GM18867 (cell line): ENCODE data around the gene DPP8.

Experiments used
- ATAC-seq: cut with Tn5 transposase; IDR thresholded peaks from one replicate; pipeline ENCODE4 v1.9.1; 2021; ENCODE audit warnings: mild to moderate bottlenecking, moderate library complexity; ENCODE audit not compliant: unreplicated experiment

Gene DPP8

GRCh38 chr15:65431731-65432130 is 85.8 kb downstream of the DPP8 start:
- ATAC-seq: no peak

- no peak for ATAC-seq
Measured at GRCh38 chr15:65426216-65426853, 91.2 kb downstream of the DPP8 start.

GRCh38 chr15:65424683-65425082 is 92.8 kb downstream of the DPP8 start:
- no peak for ATAC-seq

- no peak for ATAC-seq
Measured at GRCh38 chr15:65423976-65424679, 93.4 kb downstream of the DPP8 start.

- ATAC-seq: no peak
Measured at GRCh38 chr15:65423150-65423975, 94.1 kb downstream of the DPP8 start.

- no peak for ATAC-seq
Measured at GRCh38 chr15:65421360-65422215, 95.9 kb downstream of the DPP8 start.

- no peak for ATAC-seq
Measured at GRCh38 chr15:65420975-65421359, 96.5 kb downstream of the DPP8 start.

- ATAC-seq: no peak
Measured at GRCh38 chr15:65418596-65418995, 98.9 kb downstream of the DPP8 start.

- ATAC-seq: no peak
Measured at GRCh38 chr15:65416845-65417416, 100.6 kb downstream of the DPP8 start.

- ATAC-seq: no peak
Measured at GRCh38 chr15:65414841-65415621, 102.5 kb downstream of the DPP8 start.

- no peak for ATAC-seq
Measured at GRCh38 chr15:65413760-65414144, 103.7 kb downstream of the DPP8 start.

- ATAC-seq: no peak
Measured at GRCh38 chr15:65413051-65413759, 104.3 kb downstream of the DPP8 start.

- ATAC-seq: no peak
Measured at GRCh38 chr15:65412556-65412955, 104.9 kb downstream of the DPP8 start.

GRCh38 chr15:65411465-65412071 is 105.9 kb downstream of the DPP8 start:
- ATAC-seq: no peak

GRCh38 chr15:65410972-65411371 is 106.5 kb downstream of the DPP8 start:
- no peak for ATAC-seq

GRCh38 chr15:65410036-65410435 is 107.5 kb downstream of the DPP8 start:
- no peak for ATAC-seq

GRCh38 chr15:65409036-65409631 is 108.4 kb downstream of the DPP8 start:
- ATAC-seq: peak; percentile 53

GRCh38 chr15:65408324-65409035 is 109.0 kb downstream of the DPP8 start:
- ATAC-seq: no peak
